ENCODE measurements around the gene FNDC11. TPM values are rescaled to one million over a fixed set of nuclear protein-coding genes. Genes with fewer than 3 reads are reported as not detected.
A peak's percentile ranks its signal among the peaks of the same experiment; 100 is the strongest.
"Not testable (repeated sequence)": the region's sequence is repeated elsewhere in the genome, so short reads cannot be mapped to it uniquely, and the experiment has no call there.

Gene FNDC11
- total and polyA plus RNA-seq, 8 donors = 0.06 to 0.35 (median 0.17) TPM; not detected in 2

DNA sequence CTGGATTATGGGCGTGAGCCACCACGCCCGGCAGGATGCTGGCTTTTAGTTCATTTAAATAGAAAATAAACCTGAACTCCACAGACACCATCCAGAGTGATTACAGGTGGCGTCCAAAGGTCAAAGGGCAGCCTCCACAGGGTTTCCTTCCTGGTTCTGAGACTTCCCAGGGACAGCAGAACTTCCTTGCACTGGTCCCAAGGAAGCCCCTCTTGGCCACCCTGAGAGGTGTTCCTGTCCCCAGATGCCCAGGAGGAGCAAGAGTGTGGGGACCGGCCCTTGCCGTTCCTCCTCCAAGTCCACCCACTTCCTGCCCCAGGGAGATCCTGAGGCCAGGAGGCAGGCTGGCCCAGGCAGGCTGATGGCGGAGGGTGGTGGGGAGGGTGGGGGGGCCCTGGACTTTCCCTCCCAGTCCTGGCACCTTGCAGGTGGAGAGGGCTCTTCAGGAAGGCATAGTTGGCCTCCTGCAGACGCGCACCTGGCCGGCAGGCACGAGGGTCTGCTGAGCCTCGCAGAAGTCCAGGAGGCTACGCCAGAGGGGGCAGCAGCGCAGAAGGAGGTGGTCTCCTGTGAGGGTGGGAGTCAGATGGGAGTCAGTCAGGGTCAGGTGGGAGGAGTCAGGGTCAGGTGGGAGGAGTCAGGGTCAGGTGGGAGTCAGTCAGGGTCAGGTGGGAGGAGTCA lies 5.0 kb downstream of the FNDC11 start:
- Histone ChIP-seq H3K9me3 (no peaks in the 10 kb centered on the region), H3K27me3 (no peaks in the 10 kb centered on the region), H3K36me3 (peaks cover 0 to 31% (median 0%) of the 10 kb centered on the region in 3 donors), H3K4me3 (no peak overlapping the region), H3K4me1 (no peaks in the 10 kb centered on the region), H3K27ac (no peak overlapping the region)
- FAIRE-seq (no peak), ATAC-seq (no peak), DNase-seq (no peak)
- TF ChIP-seq, protein P1, sequence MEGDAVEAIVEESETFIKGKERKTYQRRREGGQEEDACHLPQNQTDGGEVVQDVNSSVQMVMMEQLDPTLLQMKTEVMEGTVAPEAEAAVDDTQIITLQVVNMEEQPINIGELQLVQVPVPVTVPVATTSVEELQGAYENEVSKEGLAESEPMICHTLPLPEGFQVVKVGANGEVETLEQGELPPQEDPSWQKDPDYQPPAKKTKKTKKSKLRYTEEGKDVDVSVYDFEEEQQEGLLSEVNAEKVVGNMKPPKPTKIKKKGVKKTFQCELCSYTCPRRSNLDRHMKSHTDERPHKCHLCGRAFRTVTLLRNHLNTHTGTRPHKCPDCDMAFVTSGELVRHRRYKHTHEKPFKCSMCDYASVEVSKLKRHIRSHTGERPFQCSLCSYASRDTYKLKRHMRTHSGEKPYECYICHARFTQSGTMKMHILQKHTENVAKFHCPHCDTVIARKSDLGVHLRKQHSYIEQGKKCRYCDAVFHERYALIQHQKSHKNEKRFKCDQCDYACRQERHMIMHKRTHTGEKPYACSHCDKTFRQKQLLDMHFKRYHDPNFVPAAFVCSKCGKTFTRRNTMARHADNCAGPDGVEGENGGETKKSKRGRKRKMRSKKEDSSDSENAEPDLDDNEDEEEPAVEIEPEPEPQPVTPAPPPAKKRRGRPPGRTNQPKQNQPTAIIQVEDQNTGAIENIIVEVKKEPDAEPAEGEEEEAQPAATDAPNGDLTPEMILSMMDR (IDR thresholded peaks at IDR 0.05) = no peak
- whole genome bisulfite sequencing, 2 donors = 96% methylated on average over 14 of the region's 14 CpGs
- intact Hi-C loops (cut with DNase I) = no loop called here

DNA sequence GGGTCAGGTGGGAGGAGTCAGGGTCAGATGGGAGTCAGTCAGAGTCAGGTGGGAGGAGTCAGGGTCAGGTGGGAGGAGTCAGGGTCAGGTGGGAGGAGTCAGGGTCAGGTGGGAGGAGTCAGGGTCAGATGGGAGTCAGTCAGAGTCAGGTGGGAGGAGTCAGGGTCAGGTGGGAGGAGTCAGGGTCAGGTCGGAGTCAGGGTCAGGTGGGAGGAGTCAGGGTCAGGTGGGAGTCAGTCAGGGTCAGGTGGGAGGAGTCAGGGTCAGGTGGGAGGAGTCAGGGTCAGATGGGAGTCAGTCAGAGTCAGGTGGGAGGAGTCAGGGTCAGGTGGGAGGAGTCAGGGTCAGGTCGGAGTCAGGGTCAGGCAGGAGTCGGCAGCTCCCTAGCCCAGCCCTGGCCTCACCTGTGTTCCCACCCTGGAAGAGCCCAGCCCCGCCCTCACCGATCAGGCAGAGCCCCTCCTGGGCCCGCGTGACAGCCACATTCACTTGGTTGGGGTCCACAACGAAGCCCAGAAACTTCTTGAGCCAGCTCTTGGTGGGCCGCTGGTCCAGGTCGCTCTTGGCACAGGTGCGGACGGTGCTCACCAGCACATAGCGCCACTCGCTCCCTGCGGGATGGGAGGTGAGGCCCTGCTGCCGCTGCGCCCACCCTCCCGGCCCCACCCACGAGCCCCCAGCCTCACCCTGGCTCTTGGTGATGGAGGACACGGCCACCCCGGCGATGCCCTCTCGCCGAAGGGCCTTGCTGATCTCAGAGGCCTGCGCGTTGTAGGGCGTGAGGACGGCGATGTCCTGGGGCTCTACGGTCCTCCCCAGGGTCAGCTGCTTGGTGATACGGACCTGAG lies 5.8 kb downstream of the FNDC11 start:
- H3K36me3 ChIP-seq = peaks cover 0 to 31% (median 0%) of the 10 kb centered on the region in 3 donors
- H3K4me1 ChIP-seq; H3K27ac ChIP-seq; FAIRE-seq; ATAC-seq; H3K9me3 ChIP-seq; intact Hi-C loops (cut with DNase I); H3K27me3 ChIP-seq; H3K4me3 ChIP-seq: not testable (repeated sequence)
- WGBS, 2 donors = 92 to 98% methylated on average over 29 to 30 of the region's 31 CpGs
- DNase-seq = peak in 1 of 6 donors; percentile 70

DNA sequence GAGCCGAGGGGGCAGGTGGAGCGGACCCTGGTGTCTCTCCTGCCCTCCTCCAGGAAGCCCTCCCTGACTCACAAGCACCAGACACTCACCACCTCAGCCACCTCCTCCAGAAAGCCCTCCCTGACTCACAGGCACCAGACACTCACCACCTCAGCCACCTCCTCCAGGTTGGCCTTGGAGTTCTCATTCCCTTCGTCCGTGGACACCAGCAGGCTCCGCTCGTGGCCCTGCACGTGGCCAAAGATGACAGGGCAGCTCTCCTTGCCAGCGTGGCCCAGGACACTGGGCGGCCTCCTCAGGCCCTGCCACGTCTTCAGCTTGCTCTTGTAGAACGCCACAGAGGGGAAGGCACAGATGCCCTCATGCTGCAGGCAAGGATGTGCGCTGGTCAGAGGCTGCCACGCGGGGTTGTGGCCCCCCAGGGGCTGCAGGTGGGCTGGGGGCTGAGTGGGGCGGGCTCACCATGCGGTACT lies 6.4 kb downstream of the FNDC11 start:
- TF ChIP-seq, protein P1 (IDR thresholded peaks at IDR 0.05) = no peak
- no peak for FAIRE-seq
- H3K36me3 ChIP-seq = peaks cover 0 to 31% (median 0%) of the 10 kb centered on the region in 3 donors
- no peak for ATAC-seq
- no peaks in the 10 kb centered on the region for H3K27me3 ChIP-seq
- intact Hi-C loops (cut with DNase I) = no loop called here
- H3K4me1 ChIP-seq = no peaks in the 10 kb centered on the region
- no peak overlapping the region for H3K27ac ChIP-seq
- no peak for DNase-seq
- no peak overlapping the region for H3K4me3 ChIP-seq
- no peaks in the 10 kb centered on the region for H3K9me3 ChIP-seq
- 92 to 97% methylated on average over 16 of the region's 16 CpGs for WGBS, 2 donors

DNA sequence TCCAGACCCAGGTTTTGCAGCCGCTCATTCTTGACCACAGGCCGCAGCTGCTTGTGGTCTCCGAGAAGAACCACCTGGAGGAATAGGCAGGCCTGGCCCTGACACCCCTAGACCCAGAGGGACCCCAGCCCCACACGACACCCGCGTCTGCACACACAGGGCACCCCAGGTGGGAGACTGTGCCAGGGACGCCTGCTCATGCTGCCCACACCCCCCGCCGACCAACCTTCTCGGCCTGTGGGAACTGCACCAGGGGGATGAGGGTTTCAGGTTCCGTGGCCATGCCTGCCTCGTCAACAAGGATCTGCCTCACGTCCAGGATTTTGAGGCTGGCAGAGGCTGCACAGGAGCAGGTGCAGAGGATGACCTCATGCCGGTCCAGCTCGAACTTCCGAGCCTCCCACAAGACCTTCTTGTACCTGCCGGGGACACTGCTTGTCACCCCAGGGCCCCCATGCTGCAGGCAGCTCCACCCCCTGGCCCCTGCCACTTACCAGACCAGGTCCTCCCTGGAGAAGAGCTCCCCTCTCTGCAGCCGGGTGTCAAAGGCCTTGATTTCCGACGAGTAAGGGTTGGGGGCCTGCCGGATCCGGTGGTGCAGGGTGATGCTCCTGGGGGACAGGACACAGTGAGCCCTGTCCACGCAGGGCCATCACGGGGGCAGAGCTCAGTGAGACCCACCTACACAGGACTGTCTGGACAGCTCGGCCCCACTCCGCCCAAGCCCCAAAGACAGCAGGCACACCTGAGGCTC lies 7.1 kb downstream of the FNDC11 start:
- intact Hi-C loops (cut with DNase I) = no loop called here
- DNase-seq (peak in 1 of 6 donors; percentile 78), FAIRE-seq (no peak), ATAC-seq (no peak)
- 92 to 96% methylated on average over 26 of the region's 26 CpGs for WGBS, 2 donors
- Histone ChIP-seq H3K4me1 (no peaks in the 10 kb centered on the region), H3K27ac (no peak overlapping the region), H3K4me3 (no peak overlapping the region), H3K36me3 (peaks cover 0 to 31% (median 0%) of the 10 kb centered on the region in 3 donors), H3K27me3 (no peaks in the 10 kb centered on the region), H3K9me3 (no peaks in the 10 kb centered on the region)
- TF ChIP-seq, protein P1 (IDR thresholded peaks at IDR 0.05) = no peak
